NCI-H2107 (cell line): ENCODE results near the gene PCGF1.

Source experiments
- DNase-seq: peaks from one replicate; lab custom pipeline; 2025; lab: John Stamatoyannopoulos, UW

PCGF1 gene

GRCh38 chr2:74507145-74507925 is at the start of gene PCGF1:
TSS of gene PCGF1 (minus strand) at chr2:74507695. CDS start at chr2:74507668, 27 bp downstream.
- DNase-seq = peak; percentile 89

- DNase-seq = no peak
Observed at GRCh38 chr2:74556831-74557370, 49.4 kb upstream of the PCGF1 start.

GRCh38 chr2:74556159-74556558 is 48.7 kb upstream of the PCGF1 start:
- DNase-seq = no peak

- DNase-seq = no peak
Observed at GRCh38 chr2:74555610-74556103, 48.2 kb upstream of the PCGF1 start.

GRCh38 chr2:74554820-74555531 is 47.5 kb upstream of the PCGF1 start:
- DNase-seq = no peak

- peak; percentile 42 for DNase-seq
Observed at GRCh38 chr2:74553892-74554819, 46.7 kb upstream of the PCGF1 start, which contains the start of the genes DOK1 and LOXL3. TSS of gene DOK1 (plus strand) at chr2:74554720. CDS start at chr2:74554755, 35 bp downstream. TSS of gene LOXL3 (minus strand) at chr2:74553942. CDS start at chr2:74552634, 1,308 bp downstream.

- no peak for DNase-seq
Observed at GRCh38 chr2:74552914-74553811, 45.7 kb upstream of the PCGF1 start.

GRCh38 chr2:74551942-74552913 is 44.7 kb upstream of the PCGF1 start:
- DNase-seq = no peak

- DNase-seq = no peak
Observed at GRCh38 chr2:74551530-74551929, 44.0 kb upstream of the PCGF1 start.

- no peak for DNase-seq
Observed at GRCh38 chr2:74550231-74550630, 42.7 kb upstream of the PCGF1 start.

- no peak for DNase-seq
Observed at GRCh38 chr2:74548900-74549826, 41.7 kb upstream of the PCGF1 start.

GRCh38 chr2:74548285-74548899 is 40.9 kb upstream of the PCGF1 start:
- peak; percentile 21 for DNase-seq

- no peak for DNase-seq
Observed at GRCh38 chr2:74546004-74546403, 38.5 kb upstream of the PCGF1 start.

- no peak for DNase-seq
Observed at GRCh38 chr2:74544634-74545033, 37.1 kb upstream of the PCGF1 start.

- no peak for DNase-seq
Observed at GRCh38 chr2:74542978-74543377, 35.5 kb upstream of the PCGF1 start.

- no peak for DNase-seq
Observed at GRCh38 chr2:74540291-74540690, 32.8 kb upstream of the PCGF1 start.

- DNase-seq = no peak
Observed at GRCh38 chr2:74538881-74539339, 31.4 kb upstream of the PCGF1 start.

GRCh38 chr2:74537140-74537539 is 29.6 kb upstream of the PCGF1 start:
- DNase-seq = no peak
